Measurements from ENCODE around the gene ESD.

The ESD gene

DNA sequence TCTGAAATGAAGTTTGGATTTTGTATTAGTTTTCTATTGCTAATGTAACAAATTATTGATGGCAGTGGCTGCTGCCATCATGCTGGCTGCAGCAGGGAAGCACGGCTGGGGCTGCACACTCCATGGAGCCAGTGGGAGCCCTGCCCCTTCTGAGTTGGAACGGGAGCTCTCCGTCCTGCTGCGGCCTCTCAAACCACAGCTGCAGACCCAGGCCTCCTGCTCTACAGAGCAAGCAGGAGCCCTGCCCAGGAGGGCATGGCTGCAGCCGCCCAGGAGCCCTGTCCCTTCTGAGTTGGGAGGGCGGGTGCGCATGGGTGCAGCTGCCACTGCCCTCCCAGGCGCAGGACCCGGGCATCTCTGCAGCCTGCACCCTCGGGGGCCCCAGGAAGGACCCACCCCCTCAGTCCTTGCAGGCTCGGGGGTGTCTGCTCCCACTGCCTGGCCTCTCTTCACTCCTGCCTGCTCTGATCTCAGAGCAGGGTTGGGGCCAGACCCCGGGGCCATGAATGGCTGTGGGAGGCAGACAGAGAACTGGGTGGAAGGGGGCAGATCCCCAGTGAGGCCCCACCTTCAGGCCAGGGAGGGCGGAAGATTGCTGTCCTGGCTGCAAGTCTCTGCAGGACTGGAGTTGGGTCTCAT lies 21.0 kb upstream of the ESD start:
- H3K4me3 ChIP-seq (ENCODE audit: low read length): no peak overlapping the region
- no peaks in the 10 kb centered on the region for H3K4me1 ChIP-seq (ENCODE audit: control insufficient read depth, low read length)
- H3K9me3 ChIP-seq (ENCODE audit: control insufficient read depth, insufficient read depth, low read length): no peaks in the 10 kb centered on the region
- no peaks in the 10 kb centered on the region for H3K79me2 ChIP-seq (ENCODE audit: control insufficient read depth, low read length)
- H3K27me3 ChIP-seq (ENCODE audit: control insufficient read depth, low read length): 0 out of 2 replicates have a peak, but pooled peaks cover 3% of the 10 kb centered on the region
- H3F3A ChIP-seq (ENCODE audit: control insufficient read depth, insufficient read depth): no peaks in the 10 kb centered on the region
- TF ChIP-seq, protein P1, sequence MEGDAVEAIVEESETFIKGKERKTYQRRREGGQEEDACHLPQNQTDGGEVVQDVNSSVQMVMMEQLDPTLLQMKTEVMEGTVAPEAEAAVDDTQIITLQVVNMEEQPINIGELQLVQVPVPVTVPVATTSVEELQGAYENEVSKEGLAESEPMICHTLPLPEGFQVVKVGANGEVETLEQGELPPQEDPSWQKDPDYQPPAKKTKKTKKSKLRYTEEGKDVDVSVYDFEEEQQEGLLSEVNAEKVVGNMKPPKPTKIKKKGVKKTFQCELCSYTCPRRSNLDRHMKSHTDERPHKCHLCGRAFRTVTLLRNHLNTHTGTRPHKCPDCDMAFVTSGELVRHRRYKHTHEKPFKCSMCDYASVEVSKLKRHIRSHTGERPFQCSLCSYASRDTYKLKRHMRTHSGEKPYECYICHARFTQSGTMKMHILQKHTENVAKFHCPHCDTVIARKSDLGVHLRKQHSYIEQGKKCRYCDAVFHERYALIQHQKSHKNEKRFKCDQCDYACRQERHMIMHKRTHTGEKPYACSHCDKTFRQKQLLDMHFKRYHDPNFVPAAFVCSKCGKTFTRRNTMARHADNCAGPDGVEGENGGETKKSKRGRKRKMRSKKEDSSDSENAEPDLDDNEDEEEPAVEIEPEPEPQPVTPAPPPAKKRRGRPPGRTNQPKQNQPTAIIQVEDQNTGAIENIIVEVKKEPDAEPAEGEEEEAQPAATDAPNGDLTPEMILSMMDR (IDR thresholded peaks at IDR 0.05; ENCODE audit: low read depth, low read length, poor library complexity, severe bottlenecking): no peak
- TF ChIP-seq EZH2phosphoT487 (IDR thresholded peaks at IDR 0.05; ENCODE audit: borderline replicate concordance, low read length): no peak
- H3K9me2 ChIP-seq (replicated peaks; ENCODE audit: control insufficient read depth, low read length): no peaks in the 10 kb centered on the region
- H3K4me2 ChIP-seq (ENCODE audit: low read length): no peak overlapping the region
- H3K27ac ChIP-seq (ENCODE audit: low read depth, low read length): no peak overlapping the region
- H4K20me1 ChIP-seq (ENCODE audit: control insufficient read depth, insufficient read depth, low read depth, low read length): no peaks in the 10 kb centered on the region
- no peaks in the 10 kb centered on the region for H3K36me3 ChIP-seq (ENCODE audit: control insufficient read depth, low read length)

DNA sequence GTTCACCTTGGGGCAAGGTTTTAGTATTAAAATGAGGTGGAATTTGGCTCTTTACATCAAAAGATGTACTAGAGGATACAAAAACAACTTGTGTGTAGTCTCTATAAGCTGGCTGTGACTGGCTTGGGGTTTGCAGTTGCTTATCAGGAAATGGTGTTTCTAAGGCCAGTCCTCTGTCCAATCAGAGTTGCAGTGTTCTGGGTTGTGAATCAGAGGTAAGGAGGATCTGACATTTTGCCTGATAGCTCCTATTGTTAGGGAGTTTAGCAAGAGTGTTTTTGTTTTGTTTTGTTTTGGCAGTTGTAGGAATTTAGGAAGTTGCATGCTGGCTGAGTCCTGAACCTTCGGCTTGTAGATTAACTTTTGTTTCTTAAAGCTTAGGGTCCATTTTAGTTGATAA lies 20.1 kb upstream of the ESD start:
- no peak overlapping the region for H3K4me2 ChIP-seq (ENCODE audit: low read length)
- H4K20me1 ChIP-seq (ENCODE audit: control insufficient read depth, insufficient read depth, low read depth, low read length): no peaks in the 10 kb centered on the region
- 0 out of 2 replicates have a peak, but pooled peaks cover 3% of the 10 kb centered on the region for H3K27me3 ChIP-seq (ENCODE audit: control insufficient read depth, low read length)
- H3K9me3 ChIP-seq (ENCODE audit: control insufficient read depth, insufficient read depth, low read length): no peaks in the 10 kb centered on the region
- no peak overlapping the region for H3K27ac ChIP-seq (ENCODE audit: low read depth, low read length)
- H3K79me2 ChIP-seq (ENCODE audit: control insufficient read depth, low read length): no peaks in the 10 kb centered on the region
- H3K36me3 ChIP-seq (ENCODE audit: control insufficient read depth, low read length): no peaks in the 10 kb centered on the region
- H3K4me3 ChIP-seq (ENCODE audit: low read length): no peak overlapping the region
- no peaks in the 10 kb centered on the region for H3K9me2 ChIP-seq (replicated peaks; ENCODE audit: control insufficient read depth, low read length)
- no peaks in the 10 kb centered on the region for H3K4me1 ChIP-seq (ENCODE audit: control insufficient read depth, low read length)
- TF ChIP-seq, protein P1 (IDR thresholded peaks at IDR 0.05; ENCODE audit: low read depth, low read length, poor library complexity, severe bottlenecking): no peak
- no peaks in the 10 kb centered on the region for H3F3A ChIP-seq (ENCODE audit: control insufficient read depth, insufficient read depth)

DNA sequence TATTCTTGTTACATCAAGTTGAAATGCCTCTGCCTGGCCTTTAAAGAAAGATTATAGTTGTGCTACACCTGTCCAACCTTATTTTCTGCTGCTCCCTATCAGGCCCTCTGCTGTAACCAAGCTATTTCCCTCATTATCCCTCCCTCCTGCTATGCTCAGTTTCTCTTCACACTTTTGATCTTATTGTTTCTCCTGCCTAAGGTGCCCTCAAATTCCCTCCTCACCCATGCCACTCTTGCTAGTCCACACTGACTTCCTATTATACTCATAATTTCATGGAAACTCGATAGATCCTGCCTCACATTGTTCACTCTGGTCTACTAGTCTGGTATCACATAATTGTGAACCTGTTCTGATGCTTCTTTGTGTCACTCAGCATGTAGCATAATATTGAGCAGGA lies 19.4 kb upstream of the ESD start:
- Histone ChIP-seq H3K27ac (ENCODE audit: low read depth, low read length) (no peak overlapping the region), H3K27me3 (ENCODE audit: control insufficient read depth, low read length) (0 out of 2 replicates have a peak, but pooled peaks cover 3% of the 10 kb centered on the region), H3K9me2 (replicated peaks; ENCODE audit: control insufficient read depth, low read length) (no peaks in the 10 kb centered on the region), H3K79me2 (ENCODE audit: control insufficient read depth, low read length) (no peaks in the 10 kb centered on the region), H3K4me1 (ENCODE audit: control insufficient read depth, low read length) (no peaks in the 10 kb centered on the region), H4K20me1 (ENCODE audit: control insufficient read depth, insufficient read depth, low read depth, low read length) (no peaks in the 10 kb centered on the region), H3K36me3 (ENCODE audit: control insufficient read depth, low read length) (no peaks in the 10 kb centered on the region), H3K4me3 (ENCODE audit: low read length) (no peak overlapping the region), H3K9me3 (ENCODE audit: control insufficient read depth, insufficient read depth, low read length) (no peaks in the 10 kb centered on the region), H3F3A (ENCODE audit: control insufficient read depth, insufficient read depth) (no peaks in the 10 kb centered on the region), H3K4me2 (ENCODE audit: low read length) (no peak overlapping the region)
- no peak for TF ChIP-seq EZH2phosphoT487 (IDR thresholded peaks at IDR 0.05; ENCODE audit: borderline replicate concordance, low read length)
- TF ChIP-seq, protein P1 (IDR thresholded peaks at IDR 0.05; ENCODE audit: low read depth, low read length, poor library complexity, severe bottlenecking): no peak
